KMS-11 (cell line): ENCODE measurements around the gene MATN3.
A peak's percentile ranks its signal among the peaks of the same experiment; 100 is the strongest.

ENCODE experiments used
- H2AFZ ChIP-seq: fragments of 200-600 bp; sonication (generic); 2 replicates; pipeline ENCODE4 v1.6.1; 2016; ENCODE audit warnings: antibody characterized with exemption, mixed run types, low read depth
- H3K27ac ChIP-seq: fragments of 200-600 bp; sonication (generic); 2 replicates; pipeline ENCODE4 v1.6.1; 2016; ENCODE audit warnings: mild to moderate bottlenecking, mixed run types
- H3K27me3 ChIP-seq: fragments of 200-600 bp; sonication (generic); 2 replicates; pipeline ENCODE4 v1.6.1; 2017; ENCODE audit warnings: mild to moderate bottlenecking, low read depth, mixed run types, moderate library complexity; ENCODE audit not compliant: insufficient read depth
- H3K36me3 ChIP-seq: fragments of 200-600 bp; sonication (generic); 2 replicates; pipeline ENCODE4 v1.6.1; 2017; ENCODE audit warnings: mild to moderate bottlenecking, mixed run types; ENCODE audit not compliant: insufficient read depth
- H3K4me1 ChIP-seq: fragments of 200-600 bp; sonication (generic); 2 replicates; pipeline ENCODE4 v1.6.1; 2016; ENCODE audit warnings: mild to moderate bottlenecking, low read depth, mixed run types; ENCODE audit not compliant: poor library complexity, severe bottlenecking
- H3K4me2 ChIP-seq: fragments of 200-600 bp; sonication (generic); 2 replicates; pipeline ENCODE4 v1.7.0; 2016; ENCODE audit warnings: mild to moderate bottlenecking, mixed run types
- H3K4me3 ChIP-seq: fragments of 200-600 bp; sonication (generic); IDR thresholded peaks from 2 replicates; pipeline ENCODE4 v1.6.1; 2017; ENCODE audit warnings: low read depth, low read length, mixed read lengths; ENCODE audit not compliant: insufficient read depth
- H3K79me2 ChIP-seq: fragments of 200-600 bp; sonication (generic); 2 replicates; pipeline ENCODE4 v1.6.1; 2016; ENCODE audit warnings: low read depth, mixed run types; ENCODE audit not compliant: insufficient read depth
- H3K9ac ChIP-seq: fragments of 200-600 bp; sonication (generic); 2 replicates; pipeline ENCODE4 v1.6.1; 2016; ENCODE audit warnings: mild to moderate bottlenecking, mixed run types
- H4K20me1 ChIP-seq: fragments of 200-600 bp; sonication (generic); 2 replicates; pipeline ENCODE4 v1.6.1; 2016; ENCODE audit warnings: mild to moderate bottlenecking, mixed run types; ENCODE audit not compliant: insufficient read depth
- TF ChIP-seq, protein P1 (sequence below): fragments of 200-600 bp; sonication (generic); conservative IDR thresholded peaks from 2 replicates; pipeline ENCODE4 v1.6.1; 2017; ENCODE audit warnings: low read depth, mild to moderate bottlenecking, antibody characterized with exemption, low read length, moderate library complexity, mixed read lengths

The MATN3 gene

DNA sequence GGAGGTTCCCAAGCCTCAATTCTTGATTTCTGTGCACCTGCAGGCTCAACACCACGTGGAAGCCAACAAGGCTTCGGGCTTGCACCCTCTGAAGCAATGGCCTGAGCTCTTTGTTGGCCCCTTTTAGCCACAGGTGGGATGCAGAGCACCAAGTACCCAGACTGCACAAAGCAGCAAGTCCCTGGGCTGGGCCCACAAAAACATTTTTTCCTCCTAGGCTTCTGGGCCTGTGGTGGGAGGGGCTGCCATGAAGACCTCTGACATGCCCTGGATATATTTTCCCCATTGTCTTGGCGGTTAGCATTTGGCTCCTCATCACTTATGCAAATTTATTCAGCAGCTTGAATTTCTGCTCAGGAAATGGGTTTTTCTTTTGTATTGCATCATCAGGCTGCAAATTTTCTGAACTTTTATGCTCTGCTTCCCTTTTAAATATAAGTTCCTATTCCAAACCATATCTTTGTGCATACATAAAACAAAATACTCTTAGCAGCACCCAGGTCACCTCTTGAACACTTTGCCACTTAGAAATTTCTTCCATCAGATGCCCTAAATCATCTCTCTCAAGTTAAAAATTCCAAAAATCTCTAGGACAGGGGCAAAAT, 9.0 kb upstream of the MATN3 start:
- no peak overlapping the region for H3K9ac ChIP-seq
- H3K27ac ChIP-seq: no peak overlapping the region
- no peaks in the 10 kb centered on the region for H4K20me1 ChIP-seq
- no peak overlapping the region for H3K4me3 ChIP-seq
- TF ChIP-seq, protein P1, sequence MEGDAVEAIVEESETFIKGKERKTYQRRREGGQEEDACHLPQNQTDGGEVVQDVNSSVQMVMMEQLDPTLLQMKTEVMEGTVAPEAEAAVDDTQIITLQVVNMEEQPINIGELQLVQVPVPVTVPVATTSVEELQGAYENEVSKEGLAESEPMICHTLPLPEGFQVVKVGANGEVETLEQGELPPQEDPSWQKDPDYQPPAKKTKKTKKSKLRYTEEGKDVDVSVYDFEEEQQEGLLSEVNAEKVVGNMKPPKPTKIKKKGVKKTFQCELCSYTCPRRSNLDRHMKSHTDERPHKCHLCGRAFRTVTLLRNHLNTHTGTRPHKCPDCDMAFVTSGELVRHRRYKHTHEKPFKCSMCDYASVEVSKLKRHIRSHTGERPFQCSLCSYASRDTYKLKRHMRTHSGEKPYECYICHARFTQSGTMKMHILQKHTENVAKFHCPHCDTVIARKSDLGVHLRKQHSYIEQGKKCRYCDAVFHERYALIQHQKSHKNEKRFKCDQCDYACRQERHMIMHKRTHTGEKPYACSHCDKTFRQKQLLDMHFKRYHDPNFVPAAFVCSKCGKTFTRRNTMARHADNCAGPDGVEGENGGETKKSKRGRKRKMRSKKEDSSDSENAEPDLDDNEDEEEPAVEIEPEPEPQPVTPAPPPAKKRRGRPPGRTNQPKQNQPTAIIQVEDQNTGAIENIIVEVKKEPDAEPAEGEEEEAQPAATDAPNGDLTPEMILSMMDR: no peak
- H3K79me2 ChIP-seq: no peaks in the 10 kb centered on the region
- H3K27me3 ChIP-seq: no peaks in the 10 kb centered on the region
- H2AFZ ChIP-seq: no peak overlapping the region
- H3K4me1 ChIP-seq: no peaks in the 10 kb centered on the region
- H3K4me2 ChIP-seq: no peak overlapping the region
- no peaks in the 10 kb centered on the region for H3K36me3 ChIP-seq

GRCh38 chr2:20019747-20020146, 7.3 kb upstream of the MATN3 start:
- Histone ChIP-seq H3K9ac (no peak overlapping the region), H3K36me3 (no peaks in the 10 kb centered on the region), H2AFZ (no peak overlapping the region), H3K4me1 (no peaks in the 10 kb centered on the region), H4K20me1 (no peaks in the 10 kb centered on the region), H3K27ac (no peak overlapping the region), H3K27me3 (no peaks in the 10 kb centered on the region), H3K79me2 (no peaks in the 10 kb centered on the region), H3K4me2 (no peak overlapping the region), H3K4me3 (no peak overlapping the region)
- TF ChIP-seq, protein P1: no peak

DNA sequence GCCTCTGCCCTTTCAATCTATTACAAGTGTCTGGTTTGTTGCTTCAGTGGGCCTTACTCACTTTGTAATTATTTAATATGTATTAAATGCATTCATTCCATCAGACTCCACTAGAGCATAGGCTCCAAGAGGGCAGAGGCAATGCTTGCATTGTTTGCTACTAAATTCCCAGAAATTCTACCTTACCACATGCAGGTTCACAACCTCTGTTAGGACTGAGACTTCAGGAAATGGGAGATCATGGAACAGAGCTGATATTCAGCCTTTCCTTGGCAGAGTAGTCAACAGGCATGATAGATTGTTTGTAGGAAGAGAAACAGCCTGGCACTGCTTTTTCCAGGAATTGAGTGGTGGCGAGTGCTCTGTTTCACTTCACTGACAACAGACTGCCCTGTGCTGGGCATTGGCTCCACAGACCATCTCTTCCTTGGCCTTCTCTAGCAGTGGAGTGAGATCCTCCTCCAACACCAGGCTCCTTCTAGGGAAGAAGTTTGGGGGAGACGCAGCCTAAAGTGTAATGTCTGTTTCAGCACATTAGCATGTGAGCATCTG, 6.2 kb upstream of the MATN3 start:
- Histone ChIP-seq H3K27me3 (no peaks in the 10 kb centered on the region), H3K9ac (no peak overlapping the region), H3K4me2 (no peak overlapping the region), H2AFZ (no peak overlapping the region), H3K36me3 (no peaks in the 10 kb centered on the region), H4K20me1 (no peaks in the 10 kb centered on the region), H3K79me2 (no peaks in the 10 kb centered on the region), H3K27ac (no peak overlapping the region), H3K4me3 (no peak overlapping the region), H3K4me1 (no peaks in the 10 kb centered on the region)
- TF ChIP-seq, protein P1: no peak

GRCh38 chr2:20016346-20016745, 3.9 kb upstream of the MATN3 start:
- Histone ChIP-seq H3K4me2 (no peak overlapping the region), H3K4me1 (no peaks in the 10 kb centered on the region), H3K4me3 (no peak overlapping the region), H3K36me3 (no peaks in the 10 kb centered on the region), H3K79me2 (no peaks in the 10 kb centered on the region), H3K27ac (no peak overlapping the region), H2AFZ (no peak overlapping the region), H4K20me1 (no peaks in the 10 kb centered on the region), H3K27me3 (peaks cover 13% of the 10 kb centered on the region), H3K9ac (no peak overlapping the region)
- TF ChIP-seq, protein P1: 0 out of 2 replicates have a peak, but pooled peaks have one; percentile 15
